Umbilical cord (tissue), 2 donors: Measurements from ENCODE around the gene MAIP1. TPM values are rescaled to one million over a fixed set of nuclear protein-coding genes. Genes with fewer than 3 reads are reported as not detected.

Experiments
- DNase-seq: peaks from one replicate; pipeline ENCODE4 v3.0.0-alpha.2; 2015; ENCODE audit warnings: low spot score
- total RNA-seq: library from RNA; depleted of rRNA; stranded (reverse); fragments of >200 nt; gene quantifications from one replicate; pipeline ENCODE4 v1.2.3, GENCODE V29; 2014; ENCODE audit warnings: low replicate concordance; ENCODE audit not compliant: insufficient read depth

Gene MAIP1
- total RNA-seq, 1 donor from 2014 or later, result 12.8 TPM

GRCh38 chr2:199946836-199947235 lies 8.5 kb upstream of the MAIP1 start:
- no peak for DNase-seq

- DNase-seq, result no peak
Measured at GRCh38 chr2:199950396-199950795, 5.0 kb upstream of the MAIP1 start.

GRCh38 chr2:199951023-199951422 lies 4.4 kb upstream of the MAIP1 start:
- no peak for DNase-seq

GRCh38 chr2:199955007-199955338 lies 409 bp upstream of the MAIP1 start:
- DNase-seq, result no peak

- DNase-seq, result no peak
Measured at GRCh38 chr2:199956062-199956380, 639 bp downstream of the MAIP1 start.

- DNase-seq, result no peak
Measured at GRCh38 chr2:199958014-199958413, 2.6 kb downstream of the MAIP1 start.

GRCh38 chr2:199962203-199962602 lies 6.8 kb downstream of the MAIP1 start:
- DNase-seq, result no peak

GRCh38 chr2:199966405-199966804 lies 11.0 kb downstream of the MAIP1 start:
- no peak for DNase-seq

GRCh38 chr2:199966976-199967375 lies 11.6 kb downstream of the MAIP1 start:
- no peak for DNase-seq

GRCh38 chr2:199968126-199968525 lies 12.7 kb downstream of the MAIP1 start:
- DNase-seq, result no peak

GRCh38 chr2:199972088-199972626 lies 16.8 kb downstream of the MAIP1 start:
- no peak for DNase-seq

GRCh38 chr2:199973703-199974102 lies 18.3 kb downstream of the MAIP1 start:
- peak; percentile 33 for DNase-seq

GRCh38 chr2:199975273-199975895 lies 20.0 kb downstream of the MAIP1 start:
- DNase-seq, result no peak

- peak; percentile 66 for DNase-seq
Measured at GRCh38 chr2:199977984-199978415, 22.6 kb downstream of the MAIP1 start.

GRCh38 chr2:199979398-199979797 lies 24.0 kb downstream of the MAIP1 start:
- DNase-seq, result no peak

GRCh38 chr2:199979832-199980628 lies 24.6 kb downstream of the MAIP1 start:
- DNase-seq, result peak; percentile 87

GRCh38 chr2:199982126-199982843 lies 26.9 kb downstream of the MAIP1 start:
- peak; percentile 35 for DNase-seq

GRCh38 chr2:199983534-199983933 lies 28.2 kb downstream of the MAIP1 start:
- no peak for DNase-seq

GRCh38 chr2:199984159-199984558 lies 28.8 kb downstream of the MAIP1 start:
- no peak for DNase-seq

GRCh38 chr2:199984755-199985154 lies 29.4 kb downstream of the MAIP1 start:
- DNase-seq, result peak; percentile 93

GRCh38 chr2:199985625-199986207 lies 30.3 kb downstream of the MAIP1 start:
- peak; percentile 59 for DNase-seq

- DNase-seq, result peak; percentile 83
Measured at GRCh38 chr2:199987586-199987985, 32.2 kb downstream of the MAIP1 start.
